Measurements from ENCODE around the gene RAE1.
"Not testable (repeated sequence)": the region's sequence is repeated elsewhere in the genome, so short reads cannot be mapped to it uniquely, and the experiment has no call there.

RAE1 gene

DNA sequence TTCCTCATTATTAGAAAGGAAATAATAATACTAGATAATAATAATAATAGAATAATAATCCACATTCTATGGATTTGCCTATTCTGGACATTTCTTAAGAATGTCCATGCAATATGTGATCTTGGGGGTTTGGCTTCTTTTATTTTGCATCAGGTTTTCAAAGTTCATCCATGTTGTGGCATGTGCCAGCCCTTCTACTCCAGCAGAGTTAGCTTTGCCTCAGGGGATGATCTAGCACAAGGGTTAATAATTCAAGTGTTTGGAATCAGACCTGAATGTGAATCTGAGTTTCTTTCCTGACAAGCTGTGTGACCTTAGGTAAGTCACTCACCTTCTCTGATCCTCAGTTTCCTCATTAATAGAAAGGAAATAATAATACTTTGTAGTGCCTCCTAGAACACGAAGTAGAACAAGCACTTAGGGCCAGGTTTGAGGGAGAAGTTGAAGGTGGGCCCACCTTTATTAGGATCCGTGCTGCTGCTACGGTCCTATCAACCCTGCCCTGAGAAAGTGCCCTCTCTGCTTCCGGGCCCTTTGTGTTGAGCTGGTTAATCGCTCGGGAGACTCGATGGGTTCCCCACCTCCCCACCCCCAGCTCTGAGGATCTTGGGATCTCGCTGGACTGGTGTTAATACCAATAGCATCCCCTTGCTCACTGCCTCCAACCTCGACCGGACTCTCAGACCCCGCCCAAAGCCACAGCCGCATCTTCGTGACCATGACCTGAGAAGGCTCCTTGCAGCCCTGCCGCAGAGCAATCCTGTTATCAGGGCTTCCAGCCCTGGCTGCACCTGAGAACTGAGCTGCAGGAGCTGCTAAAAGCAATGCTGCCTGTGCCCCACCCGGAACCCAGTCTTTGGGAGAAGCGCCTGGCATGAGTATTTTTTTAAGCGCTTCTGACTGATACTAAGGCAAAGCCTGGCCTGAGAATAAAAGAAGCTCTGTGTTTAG, 67.0 kb downstream of the RAE1 start:
- DNase-seq (ENCODE audit: extremely low spot score), result no peak
- ChIA-PET CTCF (interaction anchor here (0.9 to 2.5 kb wide), 6 partner anchors 15 to 78 kb away, joined by 3 to 6 read pairs (median 4); no protein-coding TSS in a partner anchor), POLR2A (no interaction called here)
- no peak for TF ChIP-seq CTCF (IDR thresholded peaks at IDR 0.05; ENCODE audit: control extremely low read depth, extremely low read depth, low read depth, missing control alignments)

GRCh38 chr20:57419479-57419878, 68.4 kb downstream of the RAE1 start:
- DNase-seq (ENCODE audit: extremely low spot score); POLR2A ChIA-PET: not testable (repeated sequence)
- CTCF ChIA-PET, result interaction anchor here (1.2 to 2.5 kb wide), 4 partner anchors 21 to 76 kb away, joined by 3 to 6 read pairs (median 4); no protein-coding TSS in a partner anchor

- ChIA-PET CTCF (interaction anchor here (1.0 to 2.5 kb wide), 4 partner anchors 8 to 53 kb away, joined by 3 to 6 read pairs (median 5); no protein-coding TSS in a partner anchor), POLR2A (interaction anchor here (1.3 kb wide), 1 partner anchor 22 kb away, joined by 3 read pairs; no protein-coding TSS in a partner anchor)
These were observed 69.7 kb downstream of the RAE1 start for GRCh38 chr20:57420571-57421252.

GRCh38 chr20:57421253-57422220, 70.5 kb downstream of the RAE1 start:
- ChIA-PET CTCF (interaction anchor here (1.4 to 1.7 kb wide), 2 partner anchors 9 kb away, joined by 5 to 6 read pairs; no protein-coding TSS in a partner anchor), POLR2A (interaction anchor here (1.3 kb wide), 1 partner anchor 23 kb away, joined by 3 read pairs; no protein-coding TSS in a partner anchor)
- DNase-seq (ENCODE audit: extremely low spot score), result no peak
- no peak for TF ChIP-seq CTCF (IDR thresholded peaks at IDR 0.05; ENCODE audit: control extremely low read depth, extremely low read depth, low read depth, missing control alignments)

More at GRCh38 chr20:57420571-57421252, 69.7 kb downstream of the RAE1 start:
- no peak for DNase-seq (ENCODE audit: extremely low spot score)
- TF ChIP-seq CTCF (IDR thresholded peaks at IDR 0.05; ENCODE audit: control extremely low read depth, extremely low read depth, low read depth, missing control alignments), result no peak

- CTCF ChIA-PET, result no interaction called here
- no peak for DNase-seq (ENCODE audit: extremely low spot score)
- no peak for TF ChIP-seq CTCF (IDR thresholded peaks at IDR 0.05; ENCODE audit: control extremely low read depth, extremely low read depth, low read depth, missing control alignments)
- POLR2A ChIA-PET, result interaction anchor here (0.9 kb wide), 1 partner anchor 22 kb away, joined by 4 read pairs; no protein-coding TSS in a partner anchor
These were observed 71.2 kb downstream of the RAE1 start for GRCh38 chr20:57422254-57422653.

GRCh38 chr20:57425150-57426013, 74.3 kb downstream of the RAE1 start:
- POLR2A ChIA-PET, result no interaction called here

More at GRCh38 chr20:57425150-57426013, 74.3 kb downstream of the RAE1 start:
- DNase-seq (ENCODE audit: extremely low spot score), result no peak
- CTCF ChIA-PET, result interaction anchor here (1.0 to 1.3 kb wide), 2 partner anchors 39 to 44 kb away, joined by 3 to 4 read pairs; no protein-coding TSS in a partner anchor
- TF ChIP-seq CTCF (IDR thresholded peaks at IDR 0.05; ENCODE audit: control extremely low read depth, extremely low read depth, low read depth, missing control alignments), result no peak
